Measurements from ENCODE around the gene NADK.

GRCh38 chr1:1782399-1783221, 4.3 kb upstream of the NADK start:
- no peak for TF ChIP-seq TP53 (CRISPR knock-in tag; IDR thresholded peaks at IDR 0.05)
- peak; percentile 72 for TF ChIP-seq MAX (CRISPR knock-in tag; IDR thresholded peaks at IDR 0.05)
